DND-41 (cell line): ENCODE data around the gene SORCS1.
"Not testable (repeated sequence)": the region's sequence is repeated elsewhere in the genome, so short reads cannot be mapped to it uniquely, and the experiment has no call there.

Experiments used
- ATAC-seq: fragments of 200-7000 bp; cut with Tn5 transposase; 3 replicates; pipeline ENCODE4 v1.9.1; 2021; ENCODE audit warnings: low read depth; ENCODE audit not compliant: insufficient read depth
- DNase-seq: peaks from one replicate; pipeline ENCODE4 v3.0.0-alpha.2; 2020
- H2AFZ ChIP-seq: 2 replicates; pipeline ENCODE4 v1.6.0; 2012; ENCODE audit warnings: low read depth, low read length
- H3K27ac ChIP-seq: 2 replicates; pipeline ENCODE4 v1.5.1; 2012; ENCODE audit warnings: low read length, inconsistent platforms
- H3K27me3 ChIP-seq: fragments of 200-600 bp; sonication (generic); 2 replicates; pipeline ENCODE4 v1.6.0; 2012; ENCODE audit warnings: low read length, mild to moderate bottlenecking, inconsistent platforms; ENCODE audit not compliant: insufficient read depth, poor library complexity
- H3K36me3 ChIP-seq: 2 replicates; pipeline ENCODE4 v1.5.1; 2012; ENCODE audit warnings: low read length, inconsistent platforms; ENCODE audit not compliant: insufficient read depth
- H3K4me1 ChIP-seq: 2 replicates; pipeline ENCODE4 v1.5.1; 2012; ENCODE audit warnings: mild to moderate bottlenecking, low read length; ENCODE audit not compliant: insufficient read depth
- H3K4me2 ChIP-seq: 2 replicates; pipeline ENCODE4 v1.6.0; 2012; ENCODE audit warnings: mild to moderate bottlenecking, moderate library complexity, low read length, inconsistent platforms; ENCODE audit not compliant: insufficient read depth
- H3K4me3 ChIP-seq, 2 experiments: fragments of 200-600 bp in 1 of 2; shearing (Covaris generic) in 1 of 2; 2 replicates each; pipeline ENCODE4 v1.5.1; 2012 to 2016; ENCODE audit warnings: inconsistent platforms in 2 of 2, low read length in 2 of 2, mild to moderate bottlenecking in 2 of 2, low read depth in 1 of 2, moderate library complexity in 1 of 2
- H3K79me2 ChIP-seq: 2 replicates; pipeline ENCODE4 v1.6.0; 2012; ENCODE audit warnings: low read length, inconsistent platforms; ENCODE audit not compliant: insufficient read depth
- H3K9ac ChIP-seq: 2 replicates; pipeline ENCODE4 v1.6.0; 2012; ENCODE audit warnings: low read depth, mild to moderate bottlenecking, inconsistent platforms, low read length, moderate library complexity
- H3K9me3 ChIP-seq: 2 replicates; pipeline ENCODE4 v1.5.1; 2012; ENCODE audit warnings: low read length, moderate library complexity, mild to moderate bottlenecking, inconsistent platforms; ENCODE audit not compliant: insufficient read depth, severe bottlenecking
- H4K20me1 ChIP-seq: 2 replicates; pipeline ENCODE4 v1.6.0; 2012; ENCODE audit warnings: low read length; ENCODE audit not compliant: insufficient read depth
- EZH2 ChIP-seq: IDR thresholded peaks from 3 replicates; pipeline ENCODE4 v1.6.1; 2012; ENCODE audit warnings: borderline replicate concordance, low read depth, mild to moderate bottlenecking, moderate library complexity, low read length, inconsistent platforms; ENCODE audit not compliant: severe bottlenecking
- TF ChIP-seq, protein P1 (sequence below): IDR thresholded peaks from 2 replicates; pipeline ENCODE4 v1.5.1; 2012; ENCODE audit warnings: borderline replicate concordance, low read length, moderate library complexity, mild to moderate bottlenecking; ENCODE audit not compliant: poor library complexity, severe bottlenecking; ENCODE audit errors: extremely low read depth

The SORCS1 gene

DNA sequence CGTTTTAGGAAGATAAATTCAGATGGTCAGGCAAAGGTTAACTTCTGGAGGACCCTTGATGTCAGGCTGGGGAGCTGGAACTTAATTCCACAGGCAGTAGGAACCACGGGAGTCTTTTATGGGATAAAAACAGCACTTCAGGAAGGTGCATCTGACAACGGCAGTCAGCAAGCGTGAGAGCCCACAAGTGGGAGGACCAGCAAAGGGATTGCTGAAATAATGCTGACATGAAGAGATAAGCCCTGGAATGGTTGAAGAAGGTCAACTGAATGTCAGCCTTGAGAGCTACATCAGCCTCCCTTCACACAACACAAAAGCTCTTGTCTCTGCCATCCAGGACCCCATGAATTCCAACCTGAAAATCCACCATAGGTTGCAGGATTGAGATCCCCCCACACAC lies 138.8 kb downstream of the SORCS1 start:
- Histone ChIP-seq H3K4me3 (no peak overlapping the region), H3K27me3 (no peaks in the 10 kb centered on the region), H3K4me1 (no peaks in the 10 kb centered on the region), H3K36me3 (no peaks in the 10 kb centered on the region), H3K4me2 (no peak overlapping the region), H2AFZ (no peak overlapping the region), H3K79me2 (no peaks in the 10 kb centered on the region), H3K9ac (no peak overlapping the region), H3K27ac (no peak overlapping the region), H4K20me1 (no peaks in the 10 kb centered on the region), H3K9me3 (no peaks in the 10 kb centered on the region)
- DNase-seq (no peak), ATAC-seq (no peak)
- TF ChIP-seq, protein P1, sequence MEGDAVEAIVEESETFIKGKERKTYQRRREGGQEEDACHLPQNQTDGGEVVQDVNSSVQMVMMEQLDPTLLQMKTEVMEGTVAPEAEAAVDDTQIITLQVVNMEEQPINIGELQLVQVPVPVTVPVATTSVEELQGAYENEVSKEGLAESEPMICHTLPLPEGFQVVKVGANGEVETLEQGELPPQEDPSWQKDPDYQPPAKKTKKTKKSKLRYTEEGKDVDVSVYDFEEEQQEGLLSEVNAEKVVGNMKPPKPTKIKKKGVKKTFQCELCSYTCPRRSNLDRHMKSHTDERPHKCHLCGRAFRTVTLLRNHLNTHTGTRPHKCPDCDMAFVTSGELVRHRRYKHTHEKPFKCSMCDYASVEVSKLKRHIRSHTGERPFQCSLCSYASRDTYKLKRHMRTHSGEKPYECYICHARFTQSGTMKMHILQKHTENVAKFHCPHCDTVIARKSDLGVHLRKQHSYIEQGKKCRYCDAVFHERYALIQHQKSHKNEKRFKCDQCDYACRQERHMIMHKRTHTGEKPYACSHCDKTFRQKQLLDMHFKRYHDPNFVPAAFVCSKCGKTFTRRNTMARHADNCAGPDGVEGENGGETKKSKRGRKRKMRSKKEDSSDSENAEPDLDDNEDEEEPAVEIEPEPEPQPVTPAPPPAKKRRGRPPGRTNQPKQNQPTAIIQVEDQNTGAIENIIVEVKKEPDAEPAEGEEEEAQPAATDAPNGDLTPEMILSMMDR, result no peak
- no peak for TF ChIP-seq EZH2

DNA sequence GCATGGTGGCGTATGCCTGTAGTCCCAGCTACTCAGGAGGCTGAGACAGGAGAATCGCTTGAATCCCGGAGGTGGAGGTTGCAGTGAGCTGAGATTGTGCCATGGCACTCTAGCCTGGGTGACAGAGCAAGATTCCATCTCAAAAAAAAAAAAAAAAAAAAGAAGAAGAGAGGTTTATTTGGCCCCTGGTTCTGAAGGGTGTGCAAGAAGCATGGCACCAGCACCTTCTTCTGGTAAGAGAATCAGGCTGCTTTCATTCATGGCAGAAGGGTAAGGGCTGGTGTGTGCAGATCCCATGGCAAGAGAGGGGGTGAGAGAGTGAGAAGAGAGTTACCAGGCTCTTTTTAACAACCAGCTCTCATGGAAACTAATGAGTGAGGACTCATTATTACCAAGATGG lies 140.5 kb downstream of the SORCS1 start:
- H3K4me1 ChIP-seq, H3K27ac ChIP-seq, H3K79me2 ChIP-seq, H4K20me1 ChIP-seq, ATAC-seq, H3K27me3 ChIP-seq, H3K36me3 ChIP-seq, H3K4me2 ChIP-seq, DNase-seq, H3K9me3 ChIP-seq, H2AFZ ChIP-seq, H3K9ac ChIP-seq, H3K4me3 ChIP-seq: not testable (repeated sequence)

DNA sequence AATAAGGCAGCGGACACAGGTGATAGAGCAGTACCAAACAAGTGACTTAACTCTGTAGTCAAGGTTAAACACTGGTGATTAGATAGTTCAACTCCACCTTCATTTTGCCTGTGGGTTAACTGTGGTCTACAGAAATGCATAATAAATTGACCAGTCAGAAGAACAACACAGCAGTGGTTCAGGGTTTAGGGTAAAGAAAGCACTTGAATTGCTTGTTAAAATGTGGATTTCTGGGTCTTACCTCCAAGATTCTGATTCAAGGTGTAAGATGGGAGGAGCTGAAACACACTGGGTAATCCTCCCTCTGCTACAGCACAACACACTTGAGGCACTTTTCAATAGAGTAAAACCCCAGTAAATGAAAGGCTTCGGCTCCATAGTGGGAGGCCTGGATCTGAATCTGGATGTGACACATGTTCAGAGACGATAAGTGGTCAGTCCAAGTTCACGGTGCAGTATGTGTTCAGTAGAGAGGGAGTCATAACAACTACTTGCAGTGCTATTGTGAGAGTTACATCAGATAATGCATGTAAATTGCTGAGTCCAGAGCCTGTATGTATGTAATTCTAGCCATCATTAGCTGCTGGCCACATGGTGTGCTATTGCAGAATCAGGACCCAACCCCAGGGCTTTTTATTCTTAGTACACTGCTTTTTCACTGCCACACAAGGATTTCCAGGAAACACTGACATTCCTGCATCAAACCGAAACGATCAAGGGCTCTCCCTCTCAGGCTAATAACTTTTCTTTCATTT lies 141.7 kb downstream of the SORCS1 start:
- Histone ChIP-seq H3K4me1 (no peaks in the 10 kb centered on the region), H3K4me3 (no peak overlapping the region), H3K36me3 (no peaks in the 10 kb centered on the region), H3K79me2 (no peaks in the 10 kb centered on the region), H4K20me1 (no peaks in the 10 kb centered on the region), H3K27ac (no peak overlapping the region), H2AFZ (no peak overlapping the region), H3K4me2 (no peak overlapping the region), H3K9ac (no peak overlapping the region), H3K9me3 (no peaks in the 10 kb centered on the region), H3K27me3 (no peaks in the 10 kb centered on the region)
- no peak for DNase-seq
- TF ChIP-seq, protein P1, result no peak
- TF ChIP-seq EZH2, result no peak
- ATAC-seq, result no peak

DNA sequence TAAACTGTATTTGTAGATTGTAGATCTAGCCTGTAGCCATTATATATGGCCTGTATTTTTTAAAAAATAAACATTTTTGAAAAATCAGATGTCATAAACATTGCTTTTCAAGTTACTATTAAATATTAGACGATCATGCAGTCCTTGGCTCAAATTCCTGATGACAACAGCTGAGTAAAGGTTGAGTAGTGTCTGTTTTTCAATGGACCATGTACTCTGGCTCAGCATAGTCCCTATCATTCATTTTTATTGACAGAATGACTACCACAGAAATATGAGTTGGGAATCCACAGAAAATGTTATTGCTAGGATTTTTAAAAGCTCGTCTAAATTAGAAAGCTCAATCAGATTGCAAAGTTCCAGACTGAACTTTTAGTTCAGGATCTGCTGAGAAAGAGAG lies 145.4 kb downstream of the SORCS1 start:
- ATAC-seq (no peak), DNase-seq (no peak)
- Histone ChIP-seq H3K4me1 (no peaks in the 10 kb centered on the region), H3K4me2 (no peak overlapping the region), H3K4me3 (no peak overlapping the region), H2AFZ (no peak overlapping the region), H4K20me1 (no peaks in the 10 kb centered on the region), H3K9ac (no peak overlapping the region), H3K27me3 (no peaks in the 10 kb centered on the region), H3K79me2 (no peaks in the 10 kb centered on the region), H3K27ac (no peak overlapping the region), H3K36me3 (no peaks in the 10 kb centered on the region), H3K9me3 (no peaks in the 10 kb centered on the region)
- no peak for TF ChIP-seq EZH2
- TF ChIP-seq, protein P1, result no peak
